Upper lobe of left lung (tissue), 6 donors: Measurements from ENCODE around the gene CDH11. TPM values are rescaled to one million over a fixed set of nuclear protein-coding genes. Genes with fewer than 3 reads are reported as not detected.
A peak's percentile ranks its signal among the peaks of the same experiment; 100 is the strongest.

Source experiments
- ATAC-seq, 2 donors: fragments of 200-7000 bp; cut with Tn5 transposase; one replicate each; pipeline ENCODE4 v1.9.1; 2022; ENCODE audit warnings: mild to moderate bottlenecking in 2 of 2, moderate library complexity in 2 of 2; ENCODE audit not compliant: low FRiP score in 2 of 2
- DNase-seq, 2 donors: peaks; one replicate each; pipeline ENCODE4 v3.0.0-alpha.2; 2019 to 2020
- H3K27ac ChIP-seq, 4 donors: fragments of 200-600 bp; sonication (generic); one replicate each; pipeline ENCODE4 v1.5.1; 2016 to 2019
- H3K27me3 ChIP-seq, 4 donors: fragments of 200-600 bp; sonication (generic); one replicate each; pipeline ENCODE4 v1.5.1; 2017 to 2019
- H3K36me3 ChIP-seq, 4 donors: fragments of 200-600 bp; sonication (generic); one replicate each; pipeline ENCODE4 v1.5.1; 2016 to 2019
- H3K4me1 ChIP-seq, 4 donors: fragments of 200-600 bp; sonication (generic); one replicate each; pipeline ENCODE4 v1.5.1; 2018 to 2019
- H3K4me3 ChIP-seq, 4 donors: fragments of 200-600 bp; sonication (generic); one replicate each; pipeline ENCODE4 v1.5.1; 2017 to 2019; ENCODE audit warnings: mild to moderate bottlenecking in 2 of 4, moderate library complexity in 1 of 4
- H3K9me3 ChIP-seq, 4 donors: fragments of 200-600 bp; sonication (generic); one replicate each; pipeline ENCODE4 v1.5.1; 2018 to 2019
- CTCF ChIP-seq, 6 experiments: fragments of 450-650 bp in 4 of 6; fragments of 200-600 bp in 2 of 6; sonication (generic) in 2 of 6; IDR thresholded peaks; one replicate each; pipeline ENCODE4 v1.5.1; 2016 to 2019; ENCODE audit warnings: antibody characterized with exemption in 6 of 6
- EP300 ChIP-seq, 4 donors: sonication (generic); formaldehyde crosslinking; IDR thresholded peaks; one replicate each; pipeline ENCODE4 v1.5.1; 2017; ENCODE audit warnings: antibody characterized with exemption in 4 of 4, control low read depth in 2 of 4
- POLR2A ChIP-seq, 4 donors: fragments of 450-650 bp; IDR thresholded peaks; one replicate each; pipeline ENCODE4 v1.5.1; 2016 to 2017; ENCODE audit warnings: antibody characterized with exemption in 4 of 4, mild to moderate bottlenecking in 2 of 4
- POLR2AphosphoS5 ChIP-seq, 2 donors: sonication (generic); formaldehyde crosslinking; IDR thresholded peaks; one replicate each; pipeline ENCODE4 v1.5.1; 2017; ENCODE audit warnings: antibody characterized with exemption in 2 of 2
- WGBS, 2 donors: methylation state at CpG; one replicate each; pipeline ENCODE4 v1.1.5; 2017 to 2018; 5-methylcytosine and 5-hydroxymethylcytosine counted together
- total RNA-seq, 6 donors: library from RNA; depleted of rRNA in 4 of 6; stranded (reverse); fragments of >200 nt in 4 of 6; gene quantifications; one replicate each; pipeline versions ENCODE4 v1.1.0 to v1.2.1, GENCODE V29; 2016 to 2021
- donor health status: DM: no; HTN: no; CAD: no; lungs with moderate emphysema.
- donor health status: DM: no; HTN: yes; CAD: no; lungs with severe emphysema.

The CDH11 gene
- total RNA-seq, 6 donors from 2014 or later: 20.9 to 164 (median 74.2) TPM

- H3K27ac ChIP-seq: no peak overlapping the region
- ATAC-seq (peak in 1 of 2 donors; percentile 28), DNase-seq (no peak)
- no peaks in the 10 kb centered on the region for H3K9me3 ChIP-seq
- no peak overlapping the region for H3K4me3 ChIP-seq
- WGBS, 2 donors: 27 to 42% methylated on average over 2 of the region's 2 CpGs
- H3K4me1 ChIP-seq: no peaks in the 10 kb centered on the region
- no peak for TF ChIP-seq POLR2A (IDR thresholded peaks at IDR 0.05)
- no peak for TF ChIP-seq EP300 (IDR thresholded peaks at IDR 0.05)
- peak in 3 of 6 experiments; percentile 9 to 17 (median 13) for TF ChIP-seq CTCF (IDR thresholded peaks at IDR 0.05)
- TF ChIP-seq POLR2AphosphoS5 (IDR thresholded peaks at IDR 0.05): no peak
- peaks cover 0 to 8% (median 0%) of the 10 kb centered on the region in 4 donors for H3K36me3 ChIP-seq
- no peaks in the 10 kb centered on the region for H3K27me3 ChIP-seq
Observed at GRCh38 chr16:64983963-64984362, 137.9 kb downstream of the CDH11 start.

- H3K4me1 ChIP-seq: no peaks in the 10 kb centered on the region
- H3K27ac ChIP-seq: no peak overlapping the region
- H3K9me3 ChIP-seq: no peaks in the 10 kb centered on the region
- 88% methylated on average over 3 of the region's 3 CpGs for WGBS, 2 donors
- H3K4me3 ChIP-seq: no peak overlapping the region
- H3K27me3 ChIP-seq: no peaks in the 10 kb centered on the region
- H3K36me3 ChIP-seq: peaks cover 0 to 8% (median 0%) of the 10 kb centered on the region in 4 donors
- TF ChIP-seq POLR2A (IDR thresholded peaks at IDR 0.05) (no peak), CTCF (IDR thresholded peaks at IDR 0.05) (no peak), EP300 (IDR thresholded peaks at IDR 0.05) (no peak), POLR2AphosphoS5 (IDR thresholded peaks at IDR 0.05) (no peak)
- ATAC-seq: no peak
- no peak for DNase-seq
Observed at GRCh38 chr16:64983231-64983630, 138.6 kb downstream of the CDH11 start.

- no peak overlapping the region for H3K27ac ChIP-seq
- no peak for TF ChIP-seq EP300 (IDR thresholded peaks at IDR 0.05)
- no peak for TF ChIP-seq CTCF (IDR thresholded peaks at IDR 0.05)
- TF ChIP-seq POLR2A (IDR thresholded peaks at IDR 0.05): no peak
- TF ChIP-seq POLR2AphosphoS5 (IDR thresholded peaks at IDR 0.05): no peak
- no peaks in the 10 kb centered on the region for H3K4me1 ChIP-seq
- H3K4me3 ChIP-seq: no peak overlapping the region
- 88 to 91% methylated on average over 3 of the region's 3 CpGs for WGBS, 2 donors
- H3K27me3 ChIP-seq: no peaks in the 10 kb centered on the region
- peaks cover 0 to 4% (median 0%) of the 10 kb centered on the region in 4 donors for H3K36me3 ChIP-seq
- no peaks in the 10 kb centered on the region for H3K9me3 ChIP-seq
- DNase-seq (no peak), ATAC-seq (no peak)
Observed at GRCh38 chr16:64982581-64982980, 139.3 kb downstream of the CDH11 start.

GRCh38 chr16:64981568-64982281 is 140.1 kb downstream of the CDH11 start:
- no peak for ATAC-seq
- 79 to 80% methylated on average over 11 of the region's 11 CpGs for WGBS, 2 donors
- no peaks in the 10 kb centered on the region for H3K27me3 ChIP-seq
- H3K4me3 ChIP-seq: no peak overlapping the region
- TF ChIP-seq POLR2AphosphoS5 (IDR thresholded peaks at IDR 0.05): no peak
- no peak for TF ChIP-seq CTCF (IDR thresholded peaks at IDR 0.05)
- no peak for TF ChIP-seq POLR2A (IDR thresholded peaks at IDR 0.05)
- no peak for TF ChIP-seq EP300 (IDR thresholded peaks at IDR 0.05)
- no peak for DNase-seq
- no peaks in the 10 kb centered on the region for H3K4me1 ChIP-seq
- no peaks in the 10 kb centered on the region for H3K36me3 ChIP-seq
- H3K27ac ChIP-seq: no peak overlapping the region
- no peaks in the 10 kb centered on the region for H3K9me3 ChIP-seq
